ENCODE results near the gene LYL1. TPM values are rescaled to one million over a fixed set of nuclear protein-coding genes. Genes with fewer than 3 reads are reported as not detected.
A peak's percentile ranks its signal among the peaks of the same experiment; 100 is the strongest.

LYL1 gene
- total and polyA plus RNA-seq, 2 donors (not counting 3 experiments of a cell fraction or from before 2014, with no cell fraction given): 74.4 to 87.3 TPM

DNA sequence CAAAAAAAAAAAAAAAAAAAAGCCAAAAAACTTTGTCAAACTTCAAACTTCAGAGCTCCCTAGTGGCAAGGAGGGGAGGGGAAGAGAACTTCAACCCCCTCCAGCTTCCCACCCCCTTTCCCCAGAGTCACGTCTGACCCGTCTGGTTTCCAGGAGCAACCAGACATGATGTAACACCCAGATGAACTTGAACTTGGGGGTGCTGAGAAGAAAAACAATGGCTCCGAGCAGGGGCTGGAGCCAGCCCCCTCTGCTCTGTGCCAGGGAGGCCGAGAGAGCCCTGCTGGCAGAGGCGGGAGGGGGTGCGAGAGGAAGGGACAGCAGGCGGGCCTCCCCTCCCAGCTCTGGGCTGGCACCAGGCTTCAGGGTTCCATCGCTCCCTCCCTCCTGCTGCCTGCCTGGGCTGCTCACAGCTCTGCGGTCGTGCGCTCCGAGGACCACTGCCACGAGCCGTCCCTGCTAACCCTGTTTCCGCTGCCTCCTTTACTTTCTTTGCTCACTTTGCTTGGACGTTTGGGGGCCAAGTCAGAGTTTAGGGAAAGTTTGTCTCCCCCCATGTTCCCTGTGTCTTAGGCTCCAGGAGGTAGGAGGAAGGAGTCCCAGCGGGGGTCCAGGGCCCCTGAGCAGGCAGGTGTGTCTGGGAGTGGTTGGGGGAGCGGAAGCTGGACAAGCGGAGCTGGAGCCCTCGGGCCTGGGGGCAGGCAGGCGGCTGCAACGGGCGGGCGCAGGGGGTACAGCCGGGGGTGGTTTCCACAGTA lies 11.1 kb downstream of the LYL1 start:
- peaks cover 31% of the 10 kb centered on the region for H3K4me1 ChIP-seq (ENCODE audit: control insufficient read depth, extremely low read depth, insufficient read depth, low read length)
- H3K9me1 ChIP-seq (replicated peaks; ENCODE audit: control insufficient read depth, extremely low read depth, insufficient read depth, low read length): no peaks in the 10 kb centered on the region
- ChIA-PET POLR2A (interaction anchor here (0.7 kb wide), 1 partner anchor 126 kb away, joined by 3 read pairs; no protein-coding TSS in a partner anchor), CTCF (interaction anchor here (0.6 to 8.5 kb wide), 8 partner anchors 10 to 126 kb away, joined by 3 to 543 read pairs (median 8); no protein-coding TSS in a partner anchor)
- BruUV-seq (replicated peaks): no TSS peak
- DNase-seq (ENCODE audit: low read depth, low spot score) (peak; percentile 93), FAIRE-seq (no peak)
- H3K27ac ChIP-seq (ENCODE audit: insufficient read depth, low read depth, low read length): peak overlapping the region; percentile 28
- H3K27me3 ChIP-seq (ENCODE audit: control insufficient read depth in 2 of 2, insufficient read depth in 2 of 2, low read length in 2 of 2): no peaks in the 10 kb centered on the region
- H3K9ac ChIP-seq (replicated peaks; ENCODE audit: extremely low read depth, insufficient read depth, low read length): peak overlapping the region; percentile 22
- H4K20me1 ChIP-seq (replicated peaks; ENCODE audit: control insufficient read depth, extremely low read depth, insufficient read depth, low read length): no peaks in the 10 kb centered on the region
- no peaks in the 10 kb centered on the region for H3K79me2 ChIP-seq (ENCODE audit: control insufficient read depth, insufficient read depth, low read length)
- H2AFZ ChIP-seq (ENCODE audit: low read depth, low read length): peak overlapping the region; percentile 29
- intact Hi-C loops (cut with micrococcal nuclease): loop anchor here (5.0 kb wide), 2 partner anchors 39 to 59 kb away; no protein-coding TSS in a partner anchor
- no peak overlapping the region for H3K4me3 ChIP-seq (replicated peaks in 1 of 3; ENCODE audit: insufficient read depth in 1 of 3, low read depth in 1 of 3, low read length in 3 of 3)
- dilution Hi-C loops (cut with MboI; ENCODE audit: extremely low pct_ligation_motif_present, low sequenced_read_pairs): no loop called here
- no peak overlapping the region for H3K4me2 ChIP-seq (ENCODE audit: insufficient read depth, low read length)
- no peaks in the 10 kb centered on the region for H3K36me3 ChIP-seq (ENCODE audit: control insufficient read depth in 2 of 2, extremely low read depth in 1 of 2, insufficient read depth in 2 of 2, low read length in 2 of 2)
- H3K9me3 ChIP-seq (replicated peaks; ENCODE audit: control insufficient read depth, insufficient read depth, low read length): no peaks in the 10 kb centered on the region
- TF ChIP-seq POLR2AphosphoS5 (IDR thresholded peaks at IDR 0.05; ENCODE audit: insufficient read depth, low read depth, low read length) (peak; percentile 22), FOS (IDR thresholded peaks at IDR 0.05; ENCODE audit: borderline replicate concordance, insufficient read depth, low read length) (no peak)

DNA sequence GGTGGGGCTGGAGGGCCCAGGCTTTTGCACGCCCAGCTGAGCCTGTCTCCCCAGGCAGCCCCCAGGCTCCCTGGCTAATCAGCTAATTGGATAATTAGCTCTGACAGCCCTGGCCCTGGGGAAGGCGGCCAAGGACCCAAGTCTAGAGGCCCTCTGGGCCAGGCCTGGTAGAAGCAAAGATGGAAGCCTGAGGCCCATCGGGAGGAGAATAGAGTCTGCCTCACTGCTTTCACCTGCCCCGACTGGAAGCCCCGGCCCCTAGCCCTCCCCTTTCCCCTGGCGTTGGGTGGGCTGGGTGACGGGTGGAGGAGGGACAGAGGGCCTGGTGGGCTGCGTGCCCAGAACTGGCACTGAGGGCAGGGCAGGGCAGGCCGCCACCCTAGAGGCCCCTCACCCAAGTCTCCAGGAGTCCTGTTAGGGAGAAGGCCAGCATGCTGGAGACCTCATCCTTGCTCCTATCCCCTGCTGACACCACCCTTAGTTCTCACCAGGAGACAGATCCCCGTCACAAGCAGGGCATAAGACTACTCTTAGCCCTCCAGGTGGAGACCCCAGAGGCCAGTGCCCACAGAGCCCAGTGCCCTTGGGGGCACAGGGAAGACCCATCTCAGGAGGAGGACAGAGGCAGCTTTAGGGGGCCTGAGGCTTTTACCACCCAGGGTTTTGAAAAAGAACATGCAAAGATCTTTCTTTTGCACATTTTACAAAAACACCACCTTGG lies 12.0 kb downstream of the LYL1 start:
- no TSS peak for BruUV-seq (replicated peaks)
- Histone ChIP-seq H3K27ac (ENCODE audit: insufficient read depth, low read depth, low read length) (no peak overlapping the region), H3K9me1 (replicated peaks; ENCODE audit: control insufficient read depth, extremely low read depth, insufficient read depth, low read length) (no peaks in the 10 kb centered on the region), H3K4me1 (ENCODE audit: control insufficient read depth, extremely low read depth, insufficient read depth, low read length) (peaks cover 26% of the 10 kb centered on the region), H3K79me2 (ENCODE audit: control insufficient read depth, insufficient read depth, low read length) (no peaks in the 10 kb centered on the region), H3K4me2 (ENCODE audit: insufficient read depth, low read length) (no peak overlapping the region), H4K20me1 (replicated peaks; ENCODE audit: control insufficient read depth, extremely low read depth, insufficient read depth, low read length) (no peaks in the 10 kb centered on the region), H3K27me3 (ENCODE audit: control insufficient read depth in 2 of 2, insufficient read depth in 2 of 2, low read length in 2 of 2) (no peaks in the 10 kb centered on the region), H3K36me3 (ENCODE audit: control insufficient read depth in 2 of 2, extremely low read depth in 1 of 2, insufficient read depth in 2 of 2, low read length in 2 of 2) (no peaks in the 10 kb centered on the region), H3K4me3 (replicated peaks in 1 of 3; ENCODE audit: insufficient read depth in 1 of 3, low read depth in 1 of 3, low read length in 3 of 3) (no peak overlapping the region), H2AFZ (ENCODE audit: low read depth, low read length) (no peak overlapping the region), H3K9ac (replicated peaks; ENCODE audit: extremely low read depth, insufficient read depth, low read length) (peak overlapping the region; percentile 13), H3K9me3 (replicated peaks; ENCODE audit: control insufficient read depth, insufficient read depth, low read length) (no peaks in the 10 kb centered on the region)
- POLR2A ChIA-PET: interaction anchor here (0.5 kb wide), 1 partner anchor 398 kb away, joined by 3 read pairs; no protein-coding TSS in a partner anchor
- CTCF ChIA-PET: interaction anchor here (0.8 to 8.5 kb wide), 6 partner anchors 11 to 125 kb away, joined by 3 to 543 read pairs (median 10); no protein-coding TSS in a partner anchor
- TF ChIP-seq POLR2A (IDR thresholded peaks at IDR 0.05; ENCODE audit: low read depth, low read length) (no peak), EZH2 (IDR thresholded peaks at IDR 0.05; ENCODE audit: borderline replicate concordance, low read depth, low read length, severe bottlenecking) (no peak), JUN (IDR thresholded peaks at IDR 0.05; ENCODE audit: borderline replicate concordance, insufficient read depth, insufficient read length, low read depth) (no peak), GATA2 (IDR thresholded peaks at IDR 0.05; ENCODE audit: insufficient read depth, insufficient read length, low read depth, low read length) (no peak), MYC (IDR thresholded peaks at IDR 0.05; ENCODE audit: low read depth, low read length) (no peak), POLR2AphosphoS5 (IDR thresholded peaks at IDR 0.05; ENCODE audit: insufficient read depth, low read depth, low read length) (no peak), FOS (IDR thresholded peaks at IDR 0.05; ENCODE audit: borderline replicate concordance, insufficient read depth, low read length) (no peak)
- TF ChIP-seq, protein P1, sequence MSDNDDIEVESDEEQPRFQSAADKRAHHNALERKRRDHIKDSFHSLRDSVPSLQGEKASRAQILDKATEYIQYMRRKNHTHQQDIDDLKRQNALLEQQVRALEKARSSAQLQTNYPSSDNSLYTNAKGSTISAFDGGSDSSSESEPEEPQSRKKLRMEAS (IDR thresholded peaks at IDR 0.05; ENCODE audit: insufficient read depth, insufficient read length): no peak
- TF ChIP-seq, protein P2, sequence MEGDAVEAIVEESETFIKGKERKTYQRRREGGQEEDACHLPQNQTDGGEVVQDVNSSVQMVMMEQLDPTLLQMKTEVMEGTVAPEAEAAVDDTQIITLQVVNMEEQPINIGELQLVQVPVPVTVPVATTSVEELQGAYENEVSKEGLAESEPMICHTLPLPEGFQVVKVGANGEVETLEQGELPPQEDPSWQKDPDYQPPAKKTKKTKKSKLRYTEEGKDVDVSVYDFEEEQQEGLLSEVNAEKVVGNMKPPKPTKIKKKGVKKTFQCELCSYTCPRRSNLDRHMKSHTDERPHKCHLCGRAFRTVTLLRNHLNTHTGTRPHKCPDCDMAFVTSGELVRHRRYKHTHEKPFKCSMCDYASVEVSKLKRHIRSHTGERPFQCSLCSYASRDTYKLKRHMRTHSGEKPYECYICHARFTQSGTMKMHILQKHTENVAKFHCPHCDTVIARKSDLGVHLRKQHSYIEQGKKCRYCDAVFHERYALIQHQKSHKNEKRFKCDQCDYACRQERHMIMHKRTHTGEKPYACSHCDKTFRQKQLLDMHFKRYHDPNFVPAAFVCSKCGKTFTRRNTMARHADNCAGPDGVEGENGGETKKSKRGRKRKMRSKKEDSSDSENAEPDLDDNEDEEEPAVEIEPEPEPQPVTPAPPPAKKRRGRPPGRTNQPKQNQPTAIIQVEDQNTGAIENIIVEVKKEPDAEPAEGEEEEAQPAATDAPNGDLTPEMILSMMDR (IDR thresholded peaks at IDR 0.05; ENCODE audit: extremely low read depth in 1 of 2, insufficient read depth in 1 of 2, low read depth in 1 of 2, low read length in 2 of 2): no peak
- dilution Hi-C loops (cut with MboI; ENCODE audit: extremely low pct_ligation_motif_present, low sequenced_read_pairs) (no loop called here), intact Hi-C loops (cut with micrococcal nuclease) (loop anchor here (5.0 kb wide), 2 partner anchors 38 to 58 kb away; no protein-coding TSS in a partner anchor)
- FAIRE-seq (no peak), DNase-seq (ENCODE audit: low read depth, low spot score) (no peak)

Data from endothelial cell of umbilical vein (primary cell).